A549 (cell line): ENCODE measurements around the gene DEDD2. TPM values are rescaled to one million over a fixed set of nuclear protein-coding genes. Genes with fewer than 3 reads are reported as not detected.
A peak's percentile ranks its signal among the peaks of the same experiment; 100 is the strongest.

Source experiments
- ATOH8 ChIP-seq: fragments of 250-450 bp; sonication (Bioruptor Pico); IDR thresholded peaks from 2 replicates; pipeline ENCODE4 v1.5.0; 2020; ENCODE audit warnings: low read depth, mild to moderate bottlenecking, moderate library complexity
- BCL3 ChIP-seq: fragments of >200 bp; sonication (Bioruptor Twin); formaldehyde crosslinking; IDR thresholded peaks from 3 replicates; pipeline ENCODE4 v1.6.1; 2016
- BHLHE40 ChIP-seq: IDR thresholded peaks from 2 replicates; pipeline ENCODE4 v1.6.1; 2012; ENCODE audit warnings: low read depth, low read length, inconsistent platforms
- CHD2 ChIP-seq: fragments of 150-350 bp; IDR thresholded peaks from 2 replicates; pipeline ENCODE4 v1.6.1; 2014; ENCODE audit warnings: low read length; ENCODE audit not compliant: partially characterized antibody
- CHD4 ChIP-seq: fragments of 200-600 bp; sonication (generic); IDR thresholded peaks from 2 replicates; pipeline ENCODE4 v1.6.1; 2016; ENCODE audit warnings: antibody characterized with exemption, mild to moderate bottlenecking, borderline replicate concordance
- CTCF ChIP-seq: fragments of >200 bp; sonication (Bioruptor Twin); formaldehyde crosslinking; IDR thresholded peaks from 3 replicates; pipeline ENCODE4 v1.5.1; 2016
- EHMT2 ChIP-seq: fragments of 200-600 bp; sonication (generic); IDR thresholded peaks from 2 replicates; pipeline ENCODE4 v1.6.1; 2016; ENCODE audit warnings: antibody characterized with exemption, low read depth, mild to moderate bottlenecking, moderate library complexity
- ESRRA ChIP-seq: fragments of 150-350 bp; IDR thresholded peaks from 2 replicates; pipeline ENCODE4 v1.6.1; 2014; ENCODE audit warnings: mild to moderate bottlenecking, low read length, borderline replicate concordance
- FOSB ChIP-seq: fragments of 250-450 bp; sonication (Bioruptor Pico); IDR thresholded peaks from 2 replicates; pipeline ENCODE4 v1.5.0; 2020; ENCODE audit warnings: mild to moderate bottlenecking, moderate library complexity
- FOSL2 ChIP-seq, 2 experiments: fragments of 450-650 bp in 1 of 2; fragments of >200 bp in 1 of 2; sonication (Bioruptor Twin) in 1 of 2; formaldehyde crosslinking; IDR thresholded peaks; 2 replicates each; pipeline versions ENCODE4 v1.5.0 to v1.6.1; 2016 to 2020; ENCODE audit warnings: mild to moderate bottlenecking in 1 of 2, moderate library complexity in 1 of 2
- FOXS1 ChIP-seq: fragments of 250-450 bp; sonication (Bioruptor Pico); IDR thresholded peaks from 2 replicates; pipeline ENCODE4 v1.5.0; 2020; ENCODE audit warnings: mild to moderate bottlenecking, moderate library complexity
- GATA3 ChIP-seq: IDR thresholded peaks from 2 replicates; pipeline ENCODE4 v1.6.1; 2012; ENCODE audit warnings: borderline replicate concordance
- HES2 ChIP-seq: fragments of >200 bp; sonication (Bioruptor Twin); formaldehyde crosslinking; IDR thresholded peaks from 2 replicates; pipeline ENCODE4 v1.6.1; 2016
- HMGXB4 ChIP-seq: fragments of 250-450 bp; sonication (Bioruptor Pico); IDR thresholded peaks from 2 replicates; pipeline ENCODE4 v1.5.0; 2021; ENCODE audit warnings: mild to moderate bottlenecking, moderate library complexity, borderline replicate concordance
- HOXA7 ChIP-seq: fragments of 250-450 bp; sonication (Bioruptor Pico); IDR thresholded peaks from 2 replicates; pipeline ENCODE4 v1.5.0; 2020; ENCODE audit warnings: mild to moderate bottlenecking, moderate library complexity
- JUNB ChIP-seq: fragments of >200 bp; sonication (Bioruptor Twin); formaldehyde crosslinking; IDR thresholded peaks from 2 replicates; pipeline ENCODE4 v1.6.1; 2016
- MAFK ChIP-seq: fragments of 450-650 bp; IDR thresholded peaks from 2 replicates; pipeline ENCODE4 v1.6.1; 2014; ENCODE audit not compliant: partially characterized antibody
- MAX ChIP-seq: IDR thresholded peaks from 2 replicates; pipeline ENCODE4 v1.6.1; 2012
- MAZ ChIP-seq: fragments of 150-350 bp; IDR thresholded peaks from 2 replicates; pipeline ENCODE4 v1.6.1; 2014; ENCODE audit warnings: antibody characterized with exemption, low read depth, low read length, borderline replicate concordance
- NPAS2 ChIP-seq: fragments of 250-450 bp; sonication (Bioruptor Pico); IDR thresholded peaks from 2 replicates; pipeline ENCODE4 v1.8.0; 2022; ENCODE audit warnings: mild to moderate bottlenecking, moderate library complexity, borderline replicate concordance
- NR3C1 ChIP-seq: fragments of >200 bp; sonication (Bioruptor Twin); formaldehyde crosslinking; IDR thresholded peaks from 3 replicates; pipeline ENCODE4 v1.6.1; 2017
- POLR2A ChIP-seq: IDR thresholded peaks from 2 replicates; pipeline ENCODE4 v1.6.1; 2012; ENCODE audit warnings: mild to moderate bottlenecking, low read length
- POLR2AphosphoS2 ChIP-seq: conservative IDR thresholded peaks from 2 replicates; pipeline ENCODE4 v1.6.1; 2012; ENCODE audit warnings: low read length, improper control_type of control experiment, inconsistent platforms
- RARB ChIP-seq: fragments of 250-450 bp; sonication (Bioruptor Pico); IDR thresholded peaks from 2 replicates; pipeline ENCODE4 v1.8.0; 2021; ENCODE audit warnings: mild to moderate bottlenecking, moderate library complexity
- SREBF2 ChIP-seq: fragments of 450-650 bp; IDR thresholded peaks from 2 replicates; pipeline ENCODE4 v1.6.1; 2014; ENCODE audit warnings: mild to moderate bottlenecking, moderate library complexity
- ZFP36 ChIP-seq: fragments of 450-650 bp; IDR thresholded peaks from 2 replicates; pipeline ENCODE4 v1.6.1; 2014; ENCODE audit warnings: borderline replicate concordance; ENCODE audit not compliant: partially characterized antibody
- polyA plus RNA-seq, 4 experiments: library from polyadenylated mRNA; depleted of rRNA in 3 of 4; stranded (reverse); fragments of >200 nt; fragmentation: RNase III in 1 of 4; extraction: RNeasy Plus Mini Kit Qiagen cat#74134 plus additional on column Dnase treatment in 1 of 4; gene quantifications; 2 replicates in 3 of 4; 3 replicates in 1 of 4; pipeline ENCODE4 v1.2.3, GENCODE V29; 2011 to 2017
- TF ChIP-seq, protein P1 (sequence below): IDR thresholded peaks from 2 replicates; pipeline ENCODE4 v1.6.1; 2012; ENCODE audit warnings: low read depth, borderline replicate concordance
- TF ChIP-seq, protein P2 (sequence below): IDR thresholded peaks from 2 replicates; pipeline ENCODE4 v1.6.1; 2012
- TF ChIP-seq, protein P3 (sequence below): fragments of 200-600 bp; sonication (generic); IDR thresholded peaks from 2 replicates; pipeline ENCODE4 v1.6.1; 2016; ENCODE audit warnings: antibody characterized with exemption, mild to moderate bottlenecking, moderate library complexity

DEDD2 gene
- polyA plus RNA-seq, 2 of the 4 experiments (the other 2 are of a cell fraction): 30.8 to 54.1 TPM

DNA sequence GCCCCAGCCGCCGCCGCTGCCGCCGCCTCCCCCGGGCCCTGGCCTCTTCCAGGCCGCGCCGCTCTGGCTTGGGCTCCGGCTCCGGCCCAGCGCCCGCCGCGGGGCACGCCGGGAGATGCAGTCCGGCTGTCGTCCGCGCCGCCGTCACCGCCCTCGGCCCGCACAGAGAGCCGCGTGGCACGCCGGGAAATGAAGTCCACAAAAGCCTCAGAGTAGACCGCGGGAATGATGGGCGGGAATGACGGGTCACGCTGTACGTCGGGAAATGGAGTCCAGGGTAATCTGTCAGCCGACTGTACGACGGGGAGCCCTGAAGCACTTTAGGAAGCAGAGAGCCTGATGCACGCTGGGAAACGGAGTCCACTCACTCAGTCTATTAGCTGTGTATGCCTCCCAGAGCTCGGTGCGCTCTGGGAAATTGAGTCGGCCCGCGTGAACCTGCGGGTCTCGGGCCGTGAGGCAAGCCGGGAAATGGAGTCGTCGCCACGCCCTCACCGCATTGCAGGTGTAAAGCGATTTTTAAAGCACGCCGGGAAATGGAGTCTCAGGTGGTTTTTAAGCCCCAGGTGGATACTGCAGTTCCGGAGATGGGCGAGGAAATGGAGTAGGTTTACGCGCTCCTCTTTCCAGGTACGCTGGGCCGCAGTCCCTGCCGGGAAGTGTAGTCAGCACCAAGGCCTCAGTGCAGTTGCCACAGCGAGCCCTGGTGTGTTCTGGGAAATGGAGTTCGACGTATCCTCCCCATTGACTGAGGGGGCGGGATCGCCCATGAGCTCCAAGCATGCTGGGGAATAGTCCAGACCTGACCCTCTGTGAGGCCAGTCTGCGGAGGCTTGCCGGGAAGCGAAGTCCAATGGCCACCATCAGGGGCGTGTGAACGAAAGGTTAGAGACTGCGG lies 25.3 kb upstream of the DEDD2 start, which contains the start of gene GSK3A (continued):
- TF ChIP-seq EHMT2 (no peak), ESRRA (no peak), HES2 (no peak), BHLHE40 (0 out of 2 replicates have a peak, but pooled peaks have one; percentile 2), JUNB (no peak), BCL3 (peak; percentile 96), ZFP36 (no peak), POLR2AphosphoS2 (peak; percentile 44; the same call in 1 of the 2 replicates), FOSB (CRISPR knock-in tag) (no peak), CHD4 (no peak), CTCF (no peak), HOXA7 (CRISPR knock-in tag) (no peak), MAX (peak; percentile 91), HMGXB4 (CRISPR knock-in tag) (no peak), MAZ (peak; percentile 52), NR3C1 (no peak), NPAS2 (CRISPR knock-in tag) (no peak), FOXS1 (CRISPR knock-in tag) (no peak), ATOH8 (no peak), CHD2 (peak; percentile 66), GATA3 (peak; percentile 7; the same call in 1 of the 2 replicates), RARB (no peak), SREBF2 (no peak), POLR2A (peak; percentile 99), FOSL2 (IDR thresholded peaks at IDR 0.05) (no peak), FOSL2 (CRISPR knock-in tag; IDR thresholded peaks at IDR 0.05) (peak; percentile 27; the same call in 1 of the 2 replicates), MAFK (peak; percentile 43)
- TF ChIP-seq, protein P1, sequence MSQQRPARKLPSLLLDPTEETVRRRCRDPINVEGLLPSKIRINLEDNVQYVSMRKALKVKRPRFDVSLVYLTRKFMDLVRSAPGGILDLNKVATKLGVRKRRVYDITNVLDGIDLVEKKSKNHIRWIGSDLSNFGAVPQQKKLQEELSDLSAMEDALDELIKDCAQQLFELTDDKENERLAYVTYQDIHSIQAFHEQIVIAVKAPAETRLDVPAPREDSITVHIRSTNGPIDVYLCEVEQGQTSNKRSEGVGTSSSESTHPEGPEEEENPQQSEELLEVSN: peak; percentile 64
- TF ChIP-seq, protein P2, sequence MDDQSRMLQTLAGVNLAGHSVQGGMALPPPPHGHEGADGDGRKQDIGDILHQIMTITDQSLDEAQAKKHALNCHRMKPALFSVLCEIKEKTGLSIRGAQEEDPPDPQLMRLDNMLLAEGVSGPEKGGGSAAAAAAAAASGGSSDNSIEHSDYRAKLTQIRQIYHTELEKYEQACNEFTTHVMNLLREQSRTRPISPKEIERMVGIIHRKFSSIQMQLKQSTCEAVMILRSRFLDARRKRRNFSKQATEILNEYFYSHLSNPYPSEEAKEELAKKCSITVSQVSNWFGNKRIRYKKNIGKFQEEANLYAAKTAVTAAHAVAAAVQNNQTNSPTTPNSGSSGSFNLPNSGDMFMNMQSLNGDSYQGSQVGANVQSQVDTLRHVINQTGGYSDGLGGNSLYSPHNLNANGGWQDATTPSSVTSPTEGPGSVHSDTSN: peak; percentile 56
- TF ChIP-seq, protein P3, sequence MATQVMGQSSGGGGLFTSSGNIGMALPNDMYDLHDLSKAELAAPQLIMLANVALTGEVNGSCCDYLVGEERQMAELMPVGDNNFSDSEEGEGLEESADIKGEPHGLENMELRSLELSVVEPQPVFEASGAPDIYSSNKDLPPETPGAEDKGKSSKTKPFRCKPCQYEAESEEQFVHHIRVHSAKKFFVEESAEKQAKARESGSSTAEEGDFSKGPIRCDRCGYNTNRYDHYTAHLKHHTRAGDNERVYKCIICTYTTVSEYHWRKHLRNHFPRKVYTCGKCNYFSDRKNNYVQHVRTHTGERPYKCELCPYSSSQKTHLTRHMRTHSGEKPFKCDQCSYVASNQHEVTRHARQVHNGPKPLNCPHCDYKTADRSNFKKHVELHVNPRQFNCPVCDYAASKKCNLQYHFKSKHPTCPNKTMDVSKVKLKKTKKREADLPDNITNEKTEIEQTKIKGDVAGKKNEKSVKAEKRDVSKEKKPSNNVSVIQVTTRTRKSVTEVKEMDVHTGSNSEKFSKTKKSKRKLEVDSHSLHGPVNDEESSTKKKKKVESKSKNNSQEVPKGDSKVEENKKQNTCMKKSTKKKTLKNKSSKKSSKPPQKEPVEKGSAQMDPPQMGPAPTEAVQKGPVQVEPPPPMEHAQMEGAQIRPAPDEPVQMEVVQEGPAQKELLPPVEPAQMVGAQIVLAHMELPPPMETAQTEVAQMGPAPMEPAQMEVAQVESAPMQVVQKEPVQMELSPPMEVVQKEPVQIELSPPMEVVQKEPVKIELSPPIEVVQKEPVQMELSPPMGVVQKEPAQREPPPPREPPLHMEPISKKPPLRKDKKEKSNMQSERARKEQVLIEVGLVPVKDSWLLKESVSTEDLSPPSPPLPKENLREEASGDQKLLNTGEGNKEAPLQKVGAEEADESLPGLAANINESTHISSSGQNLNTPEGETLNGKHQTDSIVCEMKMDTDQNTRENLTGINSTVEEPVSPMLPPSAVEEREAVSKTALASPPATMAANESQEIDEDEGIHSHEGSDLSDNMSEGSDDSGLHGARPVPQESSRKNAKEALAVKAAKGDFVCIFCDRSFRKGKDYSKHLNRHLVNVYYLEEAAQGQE: no peak
